Activated CD4-positive, alpha-beta T cell treated with anti-CD3 and anti-CD28 coated beads for 48 hours (primary cell): ENCODE measurements around the gene PPM1D.

Experiments
- DNase-seq: peaks from one replicate; pipeline ENCODE4 v3.0.0-alpha.2; 2020

PPM1D gene

DNA sequence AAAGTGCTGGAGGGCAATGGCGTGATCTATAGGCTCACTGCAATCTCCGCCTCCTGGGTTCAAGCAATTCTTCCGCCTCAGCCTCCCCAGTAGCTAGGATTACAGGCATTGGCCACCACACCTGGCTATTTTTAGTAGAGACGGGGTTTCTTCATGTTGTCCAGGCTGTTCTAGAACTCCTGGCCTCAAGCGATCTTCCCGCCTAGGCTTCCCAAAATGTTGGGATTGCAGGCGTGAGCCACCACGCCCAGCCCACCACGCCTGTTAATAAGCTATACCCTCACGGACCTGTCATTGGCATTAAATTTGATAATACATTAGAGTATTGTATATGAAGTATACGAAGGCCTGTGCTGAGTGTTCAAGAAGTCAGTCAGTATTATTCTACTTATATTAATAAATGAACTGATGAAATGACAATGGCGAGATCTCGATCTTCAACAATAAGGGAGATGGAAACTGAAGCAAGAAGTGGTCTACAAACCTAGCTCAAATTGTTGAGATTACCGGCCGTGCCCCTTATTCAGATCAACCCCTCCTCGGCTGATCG lies 76.8 kb downstream of the PPM1D start:
- no peak for DNase-seq

GRCh38 chr17:60677308-60678117 lies 77.5 kb downstream of the PPM1D start, which contains the start of gene BCAS3:
BCAS3 (plus strand) TSS chr17:60677851.
- DNase-seq, result peak; percentile 98

GRCh38 chr17:60678118-60678444 lies 78.1 kb downstream of the PPM1D start:
- DNase-seq, result peak; percentile 6

GRCh38 chr17:60679287-60679686 lies 79.3 kb downstream of the PPM1D start:
- DNase-seq, result no peak

- DNase-seq, result no peak
Measured at GRCh38 chr17:60680754-60681153, 80.8 kb downstream of the PPM1D start.

- no peak for DNase-seq
Measured at GRCh38 chr17:60685437-60685836, 85.4 kb downstream of the PPM1D start.

GRCh38 chr17:60695960-60696359 lies 96.0 kb downstream of the PPM1D start:
- DNase-seq, result no peak

DNA sequence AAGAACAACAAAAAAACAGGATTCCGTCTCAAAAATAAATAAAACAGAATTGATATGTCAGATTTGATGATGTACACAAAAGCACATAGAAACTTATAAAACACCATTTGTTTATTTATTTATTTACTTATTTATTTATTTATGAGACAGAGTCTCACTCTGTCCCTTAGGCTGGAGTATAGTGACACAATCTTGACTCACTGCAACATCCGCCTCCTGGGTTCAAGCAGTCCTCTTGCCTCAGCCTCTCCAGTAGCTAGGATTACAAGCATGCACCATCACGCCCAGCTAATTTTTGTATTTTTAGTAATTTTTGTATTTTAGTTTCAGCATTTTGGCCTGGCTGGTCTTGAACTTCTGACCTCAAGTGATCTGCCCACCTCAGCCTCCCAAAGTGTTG lies 99.1 kb downstream of the PPM1D start:
- no peak for DNase-seq

- no peak for DNase-seq
Measured at GRCh38 chr17:60704170-60704569, 104.2 kb downstream of the PPM1D start.

DNA sequence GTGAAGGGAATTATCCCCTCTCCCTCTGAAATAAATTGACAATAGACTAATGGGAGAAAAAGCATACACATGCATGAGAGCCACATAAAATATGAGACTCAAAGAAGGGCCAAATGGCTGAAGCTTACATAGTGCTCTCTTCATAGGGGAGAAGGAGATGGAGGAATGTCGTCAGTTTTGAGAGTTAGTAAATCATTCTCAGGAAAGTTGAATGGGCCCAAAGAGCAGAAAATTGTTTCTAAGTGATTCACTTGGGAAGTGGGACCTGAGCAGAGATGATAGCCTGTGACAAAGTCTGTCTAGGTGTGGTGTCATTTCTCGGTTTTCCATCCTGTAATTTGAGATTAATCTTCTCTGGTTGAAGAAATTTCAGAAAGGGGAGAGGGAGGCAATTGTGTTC lies 112.7 kb downstream of the PPM1D start:
- no peak for DNase-seq

DNA sequence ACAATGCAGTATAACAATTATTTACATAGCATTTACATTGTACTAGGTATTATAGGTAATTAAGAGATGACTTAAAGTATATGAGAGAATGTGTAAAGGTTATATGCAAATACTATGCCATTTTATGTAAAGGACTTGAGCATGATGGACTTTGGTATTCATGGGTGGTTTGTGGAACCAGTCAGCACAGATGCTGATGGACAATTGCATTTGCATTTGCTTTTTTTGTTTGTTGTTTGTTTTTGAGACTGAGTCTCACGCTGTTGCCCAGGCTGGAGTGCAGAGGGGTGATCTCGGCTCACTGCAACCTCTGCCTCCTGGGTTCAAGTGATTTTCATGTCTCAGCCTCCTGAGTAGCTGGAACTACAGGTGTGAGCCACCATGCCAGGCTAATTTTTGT lies 113.6 kb downstream of the PPM1D start:
- no peak for DNase-seq
